Choroid plexus epithelial cell (primary cell): ENCODE data around the gene CACNG6.

ENCODE experiments used
- DNase-seq: peaks from one replicate; pipeline ENCODE4 v3.0.0-alpha.2; 2010; ENCODE audit warnings: low read depth
- H3K4me3 ChIP-seq: 2 replicates; pipeline ENCODE4 v1.5.1; 2011; ENCODE audit warnings: low read depth, mild to moderate bottlenecking, control low read depth, low read length, moderate library complexity
- TF ChIP-seq, protein P1 (sequence below): conservative IDR thresholded peaks from 2 replicates; pipeline ENCODE4 v1.5.1; 2011; ENCODE audit warnings: low read depth, mild to moderate bottlenecking, control low read depth, inconsistent platforms, low read length, moderate library complexity

CACNG6 gene

DNA sequence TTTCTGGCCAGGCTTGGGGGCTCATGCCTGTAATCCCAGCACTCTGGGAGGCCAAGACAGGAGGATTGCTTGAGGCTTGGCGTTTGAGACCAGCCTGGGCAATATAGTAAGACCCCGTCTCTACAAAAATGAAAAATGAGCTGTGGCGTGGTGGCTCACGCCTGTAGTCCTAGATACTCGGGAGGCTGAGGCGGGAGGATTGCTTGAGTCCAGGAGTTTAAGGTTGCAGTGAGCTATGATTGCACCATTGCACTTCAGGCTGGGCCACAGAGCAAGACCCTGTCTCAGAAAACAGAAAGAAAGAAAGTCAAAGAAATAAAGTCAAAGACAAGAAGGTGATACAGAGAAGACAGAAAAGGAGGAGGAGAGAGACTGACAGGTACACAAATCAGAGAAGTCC lies 2.5 kb upstream of the CACNG6 start:
- TF ChIP-seq, protein P1, sequence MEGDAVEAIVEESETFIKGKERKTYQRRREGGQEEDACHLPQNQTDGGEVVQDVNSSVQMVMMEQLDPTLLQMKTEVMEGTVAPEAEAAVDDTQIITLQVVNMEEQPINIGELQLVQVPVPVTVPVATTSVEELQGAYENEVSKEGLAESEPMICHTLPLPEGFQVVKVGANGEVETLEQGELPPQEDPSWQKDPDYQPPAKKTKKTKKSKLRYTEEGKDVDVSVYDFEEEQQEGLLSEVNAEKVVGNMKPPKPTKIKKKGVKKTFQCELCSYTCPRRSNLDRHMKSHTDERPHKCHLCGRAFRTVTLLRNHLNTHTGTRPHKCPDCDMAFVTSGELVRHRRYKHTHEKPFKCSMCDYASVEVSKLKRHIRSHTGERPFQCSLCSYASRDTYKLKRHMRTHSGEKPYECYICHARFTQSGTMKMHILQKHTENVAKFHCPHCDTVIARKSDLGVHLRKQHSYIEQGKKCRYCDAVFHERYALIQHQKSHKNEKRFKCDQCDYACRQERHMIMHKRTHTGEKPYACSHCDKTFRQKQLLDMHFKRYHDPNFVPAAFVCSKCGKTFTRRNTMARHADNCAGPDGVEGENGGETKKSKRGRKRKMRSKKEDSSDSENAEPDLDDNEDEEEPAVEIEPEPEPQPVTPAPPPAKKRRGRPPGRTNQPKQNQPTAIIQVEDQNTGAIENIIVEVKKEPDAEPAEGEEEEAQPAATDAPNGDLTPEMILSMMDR, result no peak
- no peak overlapping the region for H3K4me3 ChIP-seq
- no peak for DNase-seq

DNA sequence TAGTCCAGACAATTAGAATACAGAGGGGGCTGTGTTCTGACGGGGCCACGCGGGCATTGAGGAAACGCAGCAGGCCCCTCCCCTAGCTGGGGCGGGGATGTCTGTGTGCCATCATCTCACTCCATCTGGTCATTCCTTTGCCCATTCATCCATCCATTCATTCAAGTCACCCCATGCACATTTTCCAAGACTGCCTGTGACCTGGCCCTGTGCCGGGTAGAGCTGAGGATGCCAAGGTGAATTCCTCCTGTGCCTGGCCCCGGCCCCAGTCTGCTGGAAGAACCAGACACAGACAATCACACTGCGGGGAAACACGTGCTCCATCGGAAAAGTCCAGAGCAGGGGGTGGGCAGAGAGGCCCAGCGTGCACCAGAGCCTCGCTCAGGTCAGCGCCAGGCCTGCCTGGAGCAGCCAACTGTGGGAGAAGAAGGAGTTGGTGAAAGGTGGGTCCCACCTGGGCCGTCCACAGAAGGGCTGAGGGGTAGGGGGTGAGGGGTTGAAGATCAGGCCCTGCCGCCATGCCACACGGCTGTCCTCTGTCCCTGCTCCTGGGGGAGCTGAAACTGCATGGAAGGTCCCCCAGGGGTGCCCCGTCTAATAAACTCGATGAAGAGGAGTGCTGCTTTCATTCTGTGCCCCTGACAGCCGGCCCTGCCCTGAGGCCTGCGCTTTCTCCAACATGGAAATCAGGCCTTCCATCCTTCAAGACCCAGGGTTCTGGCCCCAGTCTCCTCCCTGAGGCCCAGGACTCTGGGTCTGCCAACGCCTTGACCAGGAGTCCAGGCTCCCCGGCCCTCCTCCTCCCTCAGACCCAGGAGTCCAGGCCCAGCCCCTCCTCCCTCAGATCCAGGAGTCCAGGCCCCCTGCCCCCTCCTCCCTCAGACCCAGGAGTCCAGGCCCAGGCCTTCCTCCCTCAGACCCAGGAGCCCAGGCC lies 1.6 kb upstream of the CACNG6 start:
- DNase-seq, result no peak
- no peak overlapping the region for H3K4me3 ChIP-seq
- TF ChIP-seq, protein P1, result no peak

DNA sequence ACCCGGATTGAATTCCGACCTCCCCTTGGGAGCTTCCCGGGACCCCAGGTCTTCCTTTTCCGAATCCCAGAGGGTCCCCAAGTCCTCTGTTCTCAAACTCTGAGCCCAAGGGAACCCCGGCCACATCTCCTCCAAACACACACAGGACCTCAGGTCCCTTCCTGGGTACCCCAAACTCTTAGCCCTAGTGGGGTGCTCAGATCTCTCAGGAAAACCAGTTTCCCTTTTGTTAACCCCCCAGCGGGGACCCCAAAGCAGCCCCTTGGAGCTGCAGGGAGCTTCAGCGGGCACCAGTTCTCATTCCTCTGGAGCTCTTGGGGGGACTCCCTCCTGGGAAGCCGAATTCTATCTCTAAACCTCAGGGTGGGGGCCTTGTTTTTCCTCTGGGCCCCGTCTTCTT lies 774 bp downstream of the CACNG6 start:
- no peak overlapping the region for H3K4me3 ChIP-seq
- no peak for DNase-seq
- TF ChIP-seq, protein P1, result no peak

DNA sequence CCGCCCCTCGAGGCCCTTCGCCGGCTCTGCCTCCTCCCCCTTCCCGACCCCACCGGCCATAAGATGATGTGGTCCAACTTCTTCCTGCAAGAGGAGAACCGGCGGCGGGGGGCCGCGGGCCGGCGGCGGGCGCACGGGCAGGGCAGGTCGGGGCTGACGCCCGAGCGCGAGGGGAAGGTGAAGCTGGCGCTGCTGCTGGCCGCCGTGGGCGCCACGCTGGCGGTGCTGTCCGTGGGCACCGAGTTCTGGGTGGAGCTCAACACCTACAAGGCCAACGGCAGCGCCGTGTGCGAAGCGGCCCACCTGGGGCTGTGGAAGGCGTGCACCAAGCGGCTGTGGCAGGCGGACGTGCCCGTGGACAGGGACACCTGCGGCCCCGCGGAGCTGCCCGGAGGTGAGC lies 1.4 kb downstream of the CACNG6 start:
- TF ChIP-seq, protein P1, result no peak
- H3K4me3 ChIP-seq, result no peak overlapping the region
- DNase-seq, result no peak

DNA sequence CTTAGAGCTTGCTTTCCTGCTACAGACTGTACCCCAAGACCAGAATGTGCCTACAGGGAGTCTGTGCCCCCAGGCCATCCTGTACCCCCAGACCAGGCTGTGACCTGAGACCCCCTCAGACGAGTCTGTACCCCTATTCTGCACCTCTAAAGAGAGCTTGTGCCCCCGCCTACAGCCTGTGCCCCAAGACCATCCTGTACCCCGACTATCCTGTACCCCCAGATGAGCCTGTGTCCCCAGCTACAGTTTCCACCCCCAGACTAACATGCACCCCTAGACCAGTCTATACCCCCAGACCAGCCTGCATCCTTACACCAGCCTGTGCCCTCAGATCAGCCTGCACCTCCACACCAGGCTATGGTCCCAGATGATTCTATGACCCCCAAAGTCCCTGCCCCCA lies 2.0 kb downstream of the CACNG6 start:
- no peak for DNase-seq
- H3K4me3 ChIP-seq, result no peak overlapping the region
- TF ChIP-seq, protein P1, result no peak

DNA sequence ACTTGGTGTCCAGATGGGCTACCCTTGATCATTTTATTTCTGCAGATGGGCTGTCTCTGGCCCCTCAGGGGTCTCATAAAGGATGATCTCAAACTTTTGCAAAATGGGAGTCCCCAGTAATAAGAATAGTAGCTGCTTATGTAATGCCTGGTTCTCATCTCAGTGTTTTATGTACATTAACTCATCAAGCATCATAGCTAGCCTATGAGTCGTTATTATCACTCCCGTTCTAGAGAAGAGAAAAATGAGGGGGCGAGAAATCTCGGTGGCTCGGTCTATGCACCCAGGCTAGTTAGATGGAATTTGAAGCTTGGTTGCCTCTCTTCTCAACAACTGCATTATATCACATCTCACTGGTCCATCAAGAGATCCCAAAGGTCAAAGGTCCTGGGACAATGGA lies 3.4 kb downstream of the CACNG6 start:
- H3K4me3 ChIP-seq, result no peak overlapping the region
- TF ChIP-seq, protein P1, result no peak
- no peak for DNase-seq

DNA sequence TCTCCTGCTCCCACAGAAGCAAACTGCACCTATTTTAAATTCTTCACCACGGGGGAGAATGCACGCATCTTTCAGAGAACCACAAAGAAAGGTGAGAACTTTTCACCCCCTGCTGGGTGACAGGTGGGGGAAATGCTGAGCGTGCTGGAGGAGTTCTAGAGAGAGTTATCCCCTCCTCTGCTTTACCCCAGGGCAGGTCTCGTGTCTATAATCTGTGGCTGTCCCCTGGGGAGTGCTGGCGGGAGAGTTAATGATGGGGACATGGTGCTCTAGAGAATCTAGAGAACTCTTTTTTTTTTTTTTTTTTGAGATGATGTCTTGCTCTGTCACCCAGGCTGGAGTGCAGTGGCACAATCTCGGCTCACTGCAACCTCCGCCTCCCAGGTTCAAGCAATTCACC lies 6.8 kb downstream of the CACNG6 start:
- TF ChIP-seq, protein P1, result no peak
- no peak overlapping the region for H3K4me3 ChIP-seq
- DNase-seq, result no peak
